Limb (tissue), 2 donors: ENCODE measurements around the gene NOD2.

Experiments
- DNase-seq, 2 donors: peaks; one replicate each; pipeline ENCODE4 v3.0.0-alpha.2; 2016; ENCODE audit errors: extremely low spot score in 2 of 2

NOD2 gene

GRCh38 chr16:50781043-50781442 is 87.6 kb downstream of the NOD2 start:
- DNase-seq: no peak

- DNase-seq: no peak
These were observed 88.1 kb downstream of the NOD2 start for GRCh38 chr16:50781518-50781917.
